NCI-H2029 (cell line): ENCODE results near the gene WASF3.
"Not testable (repeated sequence)": the region's sequence is repeated elsewhere in the genome, so short reads cannot be mapped to it uniquely, and the experiment has no call there.

Source experiments
- DNase-seq: peaks from one replicate; lab custom pipeline; 2025; lab: John Stamatoyannopoulos, UW

WASF3 gene

DNA sequence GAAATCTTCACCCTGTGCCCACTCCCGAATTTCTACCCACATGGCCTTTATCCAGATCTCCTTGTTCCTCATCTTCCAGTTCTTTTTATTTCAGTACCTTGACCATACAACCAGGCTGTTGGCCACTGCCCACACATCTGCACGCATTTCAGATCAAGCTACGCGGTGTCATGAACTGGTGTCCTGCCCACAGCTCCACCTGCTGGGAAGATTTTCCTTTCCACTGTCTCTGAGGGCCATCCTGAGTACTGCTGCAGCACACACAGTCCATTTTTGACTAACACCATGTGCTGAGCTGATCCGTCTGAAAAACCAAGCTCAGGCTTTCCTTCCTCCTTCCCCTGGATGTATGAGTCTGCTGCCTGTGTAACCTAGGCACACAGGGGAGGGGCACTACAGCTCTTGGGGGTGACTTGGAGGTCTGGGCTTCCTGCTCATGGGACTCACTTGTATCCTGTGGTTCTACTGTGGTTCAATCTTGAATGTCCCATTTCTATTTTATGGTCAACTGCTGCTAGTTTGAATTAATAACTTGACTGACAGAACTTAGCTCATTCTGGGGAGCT, 71.9 kb downstream of the WASF3 start:
- DNase-seq = no peak

- not testable (repeated sequence) for DNase-seq
These were observed 78.2 kb downstream of the WASF3 start for GRCh38 chr13:26635634-26636033.

DNA sequence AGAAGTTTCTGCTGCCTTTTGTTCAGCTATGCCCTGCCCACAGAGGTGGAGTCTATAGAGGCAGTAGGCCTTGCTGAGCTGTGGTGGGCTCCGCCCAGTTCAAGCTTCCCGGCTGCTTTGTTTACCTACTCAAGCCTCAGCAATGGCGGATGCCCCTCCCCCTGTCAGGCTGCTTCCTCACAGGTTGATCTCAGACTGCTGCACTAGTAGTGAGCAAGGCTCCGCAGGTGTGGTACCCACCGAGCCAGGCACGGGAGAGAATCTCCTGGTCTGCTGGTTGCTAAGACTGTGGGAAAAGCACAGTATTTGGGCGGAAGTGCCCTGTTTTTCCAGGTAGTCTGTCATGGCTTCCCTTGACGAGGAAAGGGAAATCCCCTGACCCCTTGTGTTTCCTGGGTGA, 78.6 kb downstream of the WASF3 start:
- not testable (repeated sequence) for DNase-seq

DNA sequence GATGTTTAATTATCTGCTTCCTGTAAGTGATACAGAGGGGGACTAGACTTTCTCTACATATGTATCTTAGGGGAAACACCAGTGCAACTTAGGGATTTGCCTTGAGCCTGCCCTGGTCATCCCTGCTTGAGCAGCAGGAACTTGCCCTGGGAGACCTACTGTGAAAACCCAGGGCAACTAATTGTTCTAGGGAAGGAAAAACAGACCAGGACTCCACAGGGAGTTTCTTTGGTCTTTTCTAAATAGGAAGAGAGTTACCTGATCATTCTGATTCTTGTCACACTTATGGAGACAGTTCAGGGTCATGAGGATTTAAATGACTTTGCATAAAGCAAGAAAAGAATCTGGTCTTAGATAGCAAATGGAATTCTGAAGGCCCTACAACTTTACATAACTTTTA, 89.1 kb downstream of the WASF3 start:
- DNase-seq = no peak

GRCh38 chr13:26651234-26651633, 93.8 kb downstream of the WASF3 start:
- no peak for DNase-seq

GRCh38 chr13:26653310-26653709, 95.8 kb downstream of the WASF3 start:
- no peak for DNase-seq

- DNase-seq = no peak
These were observed 96.4 kb downstream of the WASF3 start for GRCh38 chr13:26653842-26654241.

- DNase-seq = no peak
These were observed 99.4 kb downstream of the WASF3 start for GRCh38 chr13:26656919-26657318.

DNA sequence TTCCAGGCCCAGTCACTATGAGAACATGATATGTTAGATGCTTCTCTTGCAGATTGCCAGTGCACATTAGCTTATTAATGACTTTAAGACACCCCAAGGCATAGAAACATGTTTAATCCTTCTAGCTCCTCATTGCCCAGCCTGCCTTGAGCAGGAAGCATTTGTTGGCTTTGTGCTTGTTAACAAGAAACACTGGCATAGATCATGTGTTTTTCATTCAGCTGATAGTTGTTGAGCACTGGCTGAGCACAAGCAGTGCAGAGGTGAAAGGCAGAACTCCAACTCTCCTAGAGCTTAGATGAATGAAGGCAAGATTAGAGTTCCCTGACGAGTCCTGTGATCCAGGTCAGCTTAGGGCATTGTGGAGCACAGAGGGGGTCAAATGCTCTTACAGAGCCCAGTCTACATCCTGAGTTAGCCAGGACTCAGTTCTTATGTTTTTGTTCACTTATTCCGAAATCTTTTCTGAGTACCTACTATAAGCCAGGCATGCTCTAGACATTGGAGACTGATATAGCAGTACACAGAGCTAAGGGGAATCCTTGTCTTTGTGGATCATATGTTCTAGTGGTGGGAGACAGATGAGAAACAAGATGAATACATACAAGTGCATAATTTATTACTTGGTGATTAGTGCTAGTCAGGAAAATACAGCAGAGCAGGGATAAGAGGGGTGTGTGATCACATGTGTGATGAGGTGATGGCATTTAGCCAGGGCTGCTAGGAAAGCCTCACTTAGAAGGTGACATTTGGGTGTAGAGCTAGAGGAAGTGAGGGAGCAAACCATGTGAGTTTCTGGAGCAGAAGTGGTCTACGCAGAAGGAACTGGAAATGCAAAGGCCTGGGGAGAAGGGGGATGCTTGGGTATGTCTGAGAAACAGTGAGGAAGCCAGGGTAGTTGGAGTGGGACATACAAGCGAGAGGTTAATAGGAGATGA, 101.2 kb downstream of the WASF3 start:
- peak; percentile 16 for DNase-seq

GRCh38 chr13:26660185-26660584, 102.7 kb downstream of the WASF3 start:
- DNase-seq = no peak

DNA sequence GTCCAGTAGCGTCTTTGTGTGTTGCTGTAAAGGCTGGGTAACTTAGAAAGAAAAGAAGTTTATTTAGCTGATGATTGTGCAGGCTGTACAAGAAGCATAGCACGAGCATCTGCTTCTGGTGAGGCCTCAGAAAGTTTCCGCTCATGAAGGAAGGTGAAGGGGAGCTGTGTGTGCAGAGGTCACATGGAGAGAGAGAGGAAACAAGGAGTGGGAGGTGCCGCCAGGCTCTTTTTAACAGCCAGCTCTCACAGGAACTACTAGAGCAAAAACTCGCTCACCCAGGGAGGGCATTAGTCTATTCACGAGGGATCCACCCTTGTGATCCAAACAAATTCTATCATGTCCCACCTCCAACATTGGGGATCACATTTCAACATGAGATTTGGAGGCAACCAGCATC, 103.3 kb downstream of the WASF3 start:
- no peak for DNase-seq

DNA sequence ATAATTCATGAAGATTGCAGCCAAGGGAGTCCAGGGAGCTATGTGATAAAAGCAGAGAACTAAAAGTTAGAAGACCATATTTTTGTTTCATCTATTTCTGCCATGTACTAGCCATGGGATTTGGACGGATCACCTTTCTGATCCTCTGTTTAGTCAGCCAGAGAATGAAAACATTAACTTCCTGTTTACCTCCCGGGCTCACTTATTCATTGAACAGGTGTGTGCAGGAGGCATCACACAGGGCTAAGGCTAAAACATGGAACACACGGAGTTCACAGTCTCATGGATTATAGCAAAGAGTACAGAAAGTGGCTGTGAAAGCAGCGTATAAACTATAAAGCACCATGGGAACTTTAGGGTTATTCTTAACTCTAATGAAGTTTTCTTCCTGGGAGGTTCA, 106.3 kb downstream of the WASF3 start:
- DNase-seq = peak; percentile 75

DNA sequence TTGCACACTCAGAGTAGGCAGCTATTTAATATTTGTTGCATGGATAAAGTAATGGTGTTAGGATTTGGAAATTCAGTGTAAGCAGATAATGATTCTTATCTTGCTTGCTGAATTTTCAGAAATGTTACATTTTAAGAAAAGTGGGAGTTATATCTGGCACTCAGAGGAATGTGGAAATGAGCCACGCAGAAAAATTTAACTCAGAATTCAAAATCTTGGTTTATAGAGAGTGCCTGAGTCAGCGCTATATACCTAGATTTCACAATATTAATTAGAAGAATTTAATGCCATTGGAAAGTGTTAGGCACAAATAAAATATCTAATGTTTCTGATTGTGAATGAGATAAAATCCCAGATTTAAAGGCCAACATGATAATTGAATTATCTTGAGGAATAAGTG, 106.8 kb downstream of the WASF3 start:
- DNase-seq = no peak

DNA sequence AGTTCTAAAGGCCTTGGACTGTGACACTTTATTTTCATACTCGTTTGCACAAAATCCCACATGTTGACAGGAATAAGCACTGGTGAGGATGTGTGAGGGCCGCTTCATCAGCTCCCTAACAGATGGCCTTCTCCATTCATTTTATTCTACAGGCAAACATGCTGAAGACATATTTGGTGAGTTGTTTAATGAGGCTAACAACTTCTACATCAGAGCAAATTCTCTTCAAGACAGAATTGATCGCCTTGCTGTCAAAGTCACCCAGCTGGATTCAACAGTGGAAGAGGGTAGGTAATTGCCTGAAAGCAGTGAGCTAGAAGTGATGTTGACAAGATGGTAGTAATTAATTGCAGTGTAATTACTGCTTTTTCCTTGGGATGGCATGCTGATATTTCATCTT, 107.4 kb downstream of the WASF3 start:
- no peak for DNase-seq

DNA sequence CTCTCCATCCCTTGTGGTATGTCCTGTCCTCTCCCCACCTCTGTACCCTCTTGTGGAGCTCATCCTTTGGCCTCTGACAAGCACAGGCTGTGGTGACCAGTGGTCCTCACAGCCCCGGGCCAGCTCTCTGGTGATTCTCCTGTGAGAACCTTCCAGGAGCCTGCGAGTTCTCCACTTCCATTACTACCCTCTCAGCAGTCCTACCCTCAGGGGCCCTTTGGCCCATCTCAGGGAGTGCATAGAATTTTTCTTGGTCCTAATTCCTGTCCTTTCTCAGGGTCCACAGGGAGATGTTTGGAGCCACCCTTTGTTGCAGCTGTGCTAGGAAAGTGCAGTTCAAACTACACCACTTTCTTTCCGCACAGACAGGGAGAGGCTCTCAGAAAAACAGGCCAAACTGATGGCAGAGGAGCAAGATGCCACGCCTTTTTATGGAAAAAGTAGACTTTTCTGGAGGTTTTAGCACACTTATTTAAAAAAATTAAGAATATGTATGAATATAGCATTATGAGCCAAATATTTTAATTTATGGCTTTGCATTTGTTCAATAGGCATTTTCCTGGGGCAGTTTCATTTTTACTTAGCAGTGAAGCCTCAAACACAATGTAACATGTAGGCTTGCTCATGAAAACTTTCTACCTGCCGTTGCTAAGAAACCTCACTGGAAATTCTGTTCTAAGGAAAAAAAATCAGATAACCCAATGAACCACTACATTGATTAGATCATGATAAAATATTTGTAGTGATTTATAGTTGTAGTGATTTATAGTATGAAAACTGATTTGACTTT, 111.1 kb downstream of the WASF3 start:
- DNase-seq = no peak

- no peak for DNase-seq
These were observed 116.4 kb downstream of the WASF3 start for GRCh38 chr13:26673890-26674289.

- no peak for DNase-seq
These were observed 119.7 kb downstream of the WASF3 start for GRCh38 chr13:26677156-26677555.

GRCh38 chr13:26678330-26678729, 120.8 kb downstream of the WASF3 start:
- no peak for DNase-seq

DNA sequence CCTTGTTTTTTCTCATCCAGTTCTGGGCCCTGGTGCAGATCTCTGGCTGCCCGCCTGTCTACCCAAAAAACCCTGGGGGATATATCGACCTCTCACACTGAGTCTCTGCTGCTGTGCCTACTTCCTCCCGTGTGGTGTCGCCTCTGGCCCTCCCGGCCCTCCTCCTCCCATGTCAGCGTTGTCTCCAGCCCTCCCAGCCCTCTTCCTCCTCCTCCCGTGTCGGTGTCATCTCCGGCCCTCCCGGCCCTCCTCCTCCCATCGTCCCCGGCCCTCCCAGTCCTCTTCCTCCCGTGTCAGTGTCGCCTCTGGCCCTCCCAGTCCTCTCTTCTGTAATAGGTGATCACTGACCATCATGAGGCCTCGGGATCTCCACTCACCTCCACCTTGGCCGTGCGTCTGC, 121.3 kb downstream of the WASF3 start:
- DNase-seq = no peak

DNA sequence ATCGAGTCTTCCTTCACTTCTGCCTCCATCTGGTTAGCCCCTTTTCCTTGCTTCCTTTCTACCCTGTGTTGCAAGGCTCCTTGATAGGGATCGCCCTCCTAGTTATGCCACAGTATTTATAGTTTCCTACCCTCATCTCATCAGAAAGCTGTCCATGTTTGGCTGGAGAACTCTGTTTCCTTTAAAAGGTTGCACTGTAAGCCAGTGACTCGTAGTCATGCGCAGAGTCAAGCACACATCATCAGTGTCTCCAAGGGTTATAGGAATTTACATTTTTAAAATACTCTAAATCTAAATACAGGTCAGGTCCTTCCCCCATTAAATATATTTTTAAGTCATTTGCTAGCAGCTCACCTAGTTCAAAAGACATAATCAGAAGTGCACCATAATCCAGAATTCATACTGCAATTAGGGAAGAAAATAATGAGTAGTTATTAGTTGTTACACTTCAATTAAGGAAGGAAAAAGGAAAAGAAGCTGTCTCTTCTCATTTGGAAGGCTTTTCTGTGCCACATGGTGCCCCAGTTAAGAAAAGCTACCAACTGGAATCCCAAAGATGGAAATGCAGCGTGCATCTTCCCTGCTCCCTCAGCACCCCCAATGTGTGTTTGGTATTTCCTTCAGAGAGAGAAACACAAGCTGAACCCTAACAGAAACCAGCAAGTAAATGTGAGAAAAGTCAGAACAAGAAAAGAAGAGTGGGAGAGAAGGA, 122.1 kb downstream of the WASF3 start:
- no peak for DNase-seq

DNA sequence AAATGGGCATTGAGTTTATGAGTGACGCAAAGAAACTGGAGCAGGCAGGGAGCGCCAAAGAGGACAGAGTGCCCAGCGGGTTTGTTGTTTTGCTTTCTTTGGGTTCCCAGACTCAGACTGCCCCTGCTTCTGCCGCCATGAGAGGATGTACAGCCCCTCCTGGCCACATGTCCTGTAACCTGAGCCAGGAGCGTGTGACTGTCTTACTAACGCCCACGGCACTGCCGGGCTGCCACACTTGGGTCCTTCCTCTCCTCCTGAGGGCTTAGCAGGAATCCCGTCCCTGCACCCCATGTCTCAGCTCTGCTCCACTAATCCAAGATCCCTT, 122.6 kb downstream of the WASF3 start:
- DNase-seq = no peak

DNA sequence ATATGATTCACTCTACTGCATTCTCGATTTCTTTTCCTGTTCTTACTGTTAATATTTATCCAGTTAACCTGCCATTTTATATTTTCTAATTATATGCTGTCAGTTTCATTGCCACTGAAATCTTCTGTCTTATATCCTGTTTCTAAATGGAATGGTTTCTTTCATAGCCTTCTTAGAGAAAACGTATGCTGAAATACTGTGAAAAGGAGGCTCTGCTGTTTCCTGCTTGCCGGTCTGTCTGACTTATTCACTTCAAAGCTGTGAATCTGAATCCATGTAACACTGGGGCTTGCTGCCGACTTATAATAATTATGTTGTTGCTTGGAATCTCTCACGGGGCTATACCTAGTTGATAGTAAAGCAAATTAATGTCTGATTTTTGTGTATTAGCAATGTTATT, 123.1 kb downstream of the WASF3 start:
- no peak for DNase-seq
